Right lung (tissue), 5 donors: ENCODE data around the gene AMOTL1. TPM values are rescaled to one million over a fixed set of nuclear protein-coding genes. Genes with fewer than 3 reads are reported as not detected.
A peak's percentile ranks its signal among the peaks of the same experiment; 100 is the strongest.

ENCODE experiments used
- DNase-seq, 2 donors: peaks; one replicate each; pipeline ENCODE4 v3.0.0-alpha.2; 2013
- polyA plus RNA-seq, 5 donors: library from polyadenylated mRNA; unstranded; fragments of 120-200 nt; gene quantifications; one replicate each; pipeline versions ENCODE4 v1.2.1 to v1.2.3, GENCODE V29; 2013; ENCODE audit warnings: inconsistent platforms in 1 of 5, low replicate concordance in 1 of 5; ENCODE audit not compliant: insufficient read length in 5 of 5, insufficient read depth in 1 of 5

Gene AMOTL1
- polyA plus RNA-seq, 5 donors = 41.5 to 61.2 (median 52.6) TPM

DNA sequence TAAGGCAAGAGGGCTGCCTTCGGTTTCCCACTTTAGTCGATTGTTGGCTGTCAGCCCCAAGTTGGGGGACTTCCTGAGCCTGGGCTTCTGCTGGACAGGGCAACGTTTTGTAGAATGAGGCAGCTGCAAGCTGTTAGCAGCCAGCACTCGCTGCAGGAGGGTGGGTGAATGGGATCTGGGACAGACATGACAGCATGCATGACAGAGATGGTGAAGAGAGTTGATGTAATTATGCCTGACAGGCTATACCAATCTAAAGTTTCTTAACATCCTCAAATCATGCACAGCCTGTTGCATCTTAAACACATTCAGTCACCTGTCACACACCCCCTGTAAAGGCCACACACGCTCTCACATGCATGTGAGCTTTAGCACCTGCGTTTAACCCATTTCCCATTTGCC, 156.0 kb downstream of the AMOTL1 start:
- DNase-seq = peak; percentile 79 to 82

DNA sequence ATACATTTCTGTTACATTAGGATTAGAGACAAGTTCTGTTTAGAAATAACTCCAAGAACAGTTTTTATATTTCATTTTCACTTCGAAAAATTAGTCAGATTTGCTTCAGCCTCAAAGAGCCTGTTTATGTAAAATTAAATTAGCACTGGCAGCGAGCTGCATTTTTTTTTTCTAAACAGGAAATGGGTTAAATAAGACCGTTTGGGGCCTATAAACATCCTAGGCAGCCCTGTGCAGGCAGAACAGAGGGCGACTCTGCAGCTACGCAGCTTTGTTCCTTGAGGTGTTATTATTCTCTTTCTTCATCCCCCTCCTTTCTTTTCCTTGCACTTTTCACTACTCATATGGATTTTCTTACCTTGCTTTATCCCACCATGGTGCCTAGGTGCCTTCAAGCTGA, 156.5 kb downstream of the AMOTL1 start:
- no peak for DNase-seq

DNA sequence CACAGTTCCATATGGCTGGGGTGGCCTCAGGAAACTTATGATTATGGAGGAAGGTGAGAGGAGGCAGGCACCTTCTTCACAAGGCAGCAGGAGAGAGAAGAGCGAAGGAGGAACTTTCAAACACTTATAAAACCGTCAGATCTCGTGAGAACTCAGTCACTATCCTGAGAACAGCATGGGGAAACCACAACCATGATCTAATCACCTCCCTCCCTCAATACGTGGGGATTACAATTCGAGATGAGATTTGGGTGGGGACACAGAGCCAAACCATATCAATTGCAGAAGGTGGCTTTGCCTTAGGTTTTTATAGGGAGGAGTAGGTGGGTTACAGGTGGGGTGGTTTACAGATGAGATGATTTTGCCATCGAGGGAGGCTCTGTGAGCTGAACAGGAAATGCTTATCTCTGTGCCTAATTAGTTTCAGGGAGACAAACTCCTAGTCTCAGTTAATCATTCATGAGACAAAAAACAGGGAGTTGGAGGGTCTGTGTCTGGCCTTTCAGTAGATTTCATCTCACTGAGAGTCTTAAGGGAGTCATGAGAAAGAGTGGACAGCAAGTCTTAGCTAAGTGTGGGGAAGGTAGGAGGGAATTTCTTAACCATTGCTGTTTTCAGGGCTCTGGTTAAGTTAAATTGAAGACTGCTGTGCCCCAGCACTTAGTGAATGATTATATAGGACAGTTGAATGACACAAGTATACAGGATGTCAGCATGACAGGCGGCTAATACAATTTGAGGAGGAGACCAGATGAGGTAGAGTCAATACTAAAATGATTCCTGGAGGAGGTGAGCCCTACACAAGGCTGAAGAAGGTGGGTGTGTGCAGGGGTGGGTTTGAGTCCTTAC, 157.5 kb downstream of the AMOTL1 start:
- no peak for DNase-seq

DNA sequence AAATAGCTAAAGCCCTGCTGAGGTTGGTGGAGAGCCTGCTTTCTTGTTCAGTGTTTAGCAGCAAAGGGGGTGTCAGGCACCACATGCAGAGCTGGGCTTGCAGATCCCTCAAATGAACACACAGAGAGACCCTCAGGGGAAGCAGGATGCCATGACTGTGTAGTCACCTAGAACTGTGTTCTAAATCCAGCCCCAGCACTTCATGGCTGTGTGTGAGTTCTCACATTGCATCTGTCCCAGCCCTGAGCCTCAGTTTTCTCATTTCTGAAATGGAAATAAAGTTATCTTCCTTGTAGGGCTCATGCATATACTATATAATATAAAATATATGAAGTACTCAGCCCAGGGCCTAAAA, 158.1 kb downstream of the AMOTL1 start:
- DNase-seq = no peak

Other genes starting within 250 kb of the AMOTL1 start
- gene FUT4, start 224.4 kb upstream of the AMOTL1 start, polyA plus RNA-seq = 1 to 10 TPM; 6.7 to 8.3 (median 7.0) TPM
- gene PIWIL4, start 201.0 kb upstream of the AMOTL1 start, polyA plus RNA-seq = 1 to 10 TPM; 6.2 to 8.3 (median 6.6) TPM
- 100 to 1,000 TPM; 100 to 118 (median 110) TPM for gene CWC15, start 205.2 kb downstream of the AMOTL1 start, polyA plus RNA-seq
- 1 to 10 TPM; 1.8 to 2.2 (median 2.0) TPM for gene KDM4D, start 205.4 kb downstream of the AMOTL1 start, polyA plus RNA-seq